Fibroblast of skin of right quadriceps (primary cell): ENCODE results near the gene DDC.
A peak's percentile ranks its signal among the peaks of the same experiment; 100 is the strongest.
"Not testable (repeated sequence)": the region's sequence is repeated elsewhere in the genome, so short reads cannot be mapped to it uniquely, and the experiment has no call there.

ENCODE experiments used
- DNase-seq: peaks from one replicate; pipeline ENCODE4 v3.0.0-alpha.2; 2013

Gene DDC

DNA sequence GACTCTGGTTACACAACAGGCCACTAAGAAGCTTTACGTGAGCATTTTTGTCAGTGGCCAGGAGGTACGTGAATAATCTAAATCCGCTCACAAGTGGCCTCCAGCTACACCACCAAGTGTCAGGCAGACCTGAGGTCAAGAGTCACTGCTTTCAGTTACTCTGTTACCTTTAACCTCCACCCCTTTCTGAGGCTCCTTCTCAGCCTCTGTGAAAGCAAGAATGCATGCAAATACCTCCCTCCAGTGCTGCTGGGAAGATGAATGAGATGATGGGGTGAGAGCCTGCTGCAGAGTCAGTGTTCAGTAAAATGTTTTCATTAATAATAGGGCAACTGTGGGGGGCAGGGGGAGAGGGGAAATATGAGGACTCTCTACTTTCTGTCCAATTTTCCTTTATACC is 11.2 kb downstream of the DDC start:
- no peak for DNase-seq

DNA sequence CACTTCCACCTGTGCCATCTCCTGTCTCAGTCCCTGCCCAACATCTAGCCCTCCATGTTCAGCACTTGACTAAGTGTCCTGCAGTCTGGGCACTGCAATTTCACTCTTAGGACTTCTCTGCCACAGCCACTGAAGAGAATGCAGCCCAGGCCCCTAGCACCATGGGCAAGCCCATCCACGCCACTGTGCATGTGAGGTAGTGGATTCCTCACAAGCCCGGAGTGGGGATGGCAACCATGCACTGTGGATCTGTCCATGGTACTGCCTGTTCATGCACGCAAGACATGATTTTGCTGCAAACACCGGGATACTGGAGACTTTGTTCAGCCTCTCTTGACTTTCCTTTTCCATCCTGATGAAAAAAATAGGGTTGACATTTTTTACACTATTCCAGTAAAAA is 12.3 kb downstream of the DDC start:
- DNase-seq: peak; percentile 18

DNA sequence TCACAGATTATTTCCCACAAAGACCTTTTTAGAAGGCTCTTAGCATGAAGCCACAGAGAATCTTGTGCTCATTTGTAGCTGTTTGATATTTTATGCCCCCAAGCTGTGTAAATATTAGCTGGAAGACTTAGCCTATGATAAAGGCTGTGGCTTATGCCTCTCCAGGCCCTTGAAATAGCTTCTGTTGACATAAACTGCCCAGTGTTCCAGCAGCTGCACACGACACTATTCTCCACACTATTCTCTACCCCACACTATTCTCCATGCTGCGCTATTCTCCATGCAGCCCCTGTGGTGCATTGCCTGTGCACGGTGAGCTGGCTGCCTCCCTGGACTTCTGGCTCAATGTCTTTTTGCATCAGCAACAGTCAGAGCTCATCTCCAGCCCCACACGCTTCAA is 13.1 kb downstream of the DDC start:
- no peak for DNase-seq

DNA sequence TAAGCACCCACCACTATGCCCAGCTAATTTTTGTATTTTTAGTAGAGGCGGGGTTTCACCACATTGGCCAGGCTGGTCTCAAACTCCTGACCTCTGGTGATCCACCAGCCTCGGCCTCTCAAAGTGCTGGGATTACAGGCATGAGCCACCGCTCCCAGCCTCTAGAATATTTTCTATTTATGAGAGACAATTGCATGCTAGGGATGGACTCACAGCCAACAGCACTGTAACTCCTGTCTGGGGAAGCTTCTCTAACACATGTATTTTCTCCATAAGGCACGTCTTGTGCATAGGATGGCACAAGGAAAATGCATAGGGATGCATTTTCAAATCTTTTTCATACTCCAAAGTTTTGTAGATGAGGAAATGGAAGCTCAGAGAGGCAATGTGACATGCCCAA is 19.6 kb downstream of the DDC start:
- not testable (repeated sequence) for DNase-seq

DNA sequence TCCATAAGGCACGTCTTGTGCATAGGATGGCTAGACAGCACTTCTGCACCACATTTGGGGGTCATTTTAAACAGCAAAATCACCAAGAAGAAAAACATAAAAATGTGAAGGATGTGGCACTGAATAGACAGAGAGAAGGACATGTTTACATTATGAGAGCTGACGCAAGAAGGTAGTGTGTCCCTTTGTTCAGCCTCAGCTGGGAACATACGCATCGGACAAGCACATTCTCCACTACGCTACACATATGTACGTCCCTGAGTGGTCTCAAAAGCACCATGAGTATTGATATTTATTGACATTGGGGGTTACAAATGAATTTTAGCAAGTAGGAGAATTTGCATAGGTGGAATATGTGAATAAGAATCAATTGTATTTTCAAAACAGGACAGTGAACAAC is 20.2 kb downstream of the DDC start:
- no peak for DNase-seq

DNA sequence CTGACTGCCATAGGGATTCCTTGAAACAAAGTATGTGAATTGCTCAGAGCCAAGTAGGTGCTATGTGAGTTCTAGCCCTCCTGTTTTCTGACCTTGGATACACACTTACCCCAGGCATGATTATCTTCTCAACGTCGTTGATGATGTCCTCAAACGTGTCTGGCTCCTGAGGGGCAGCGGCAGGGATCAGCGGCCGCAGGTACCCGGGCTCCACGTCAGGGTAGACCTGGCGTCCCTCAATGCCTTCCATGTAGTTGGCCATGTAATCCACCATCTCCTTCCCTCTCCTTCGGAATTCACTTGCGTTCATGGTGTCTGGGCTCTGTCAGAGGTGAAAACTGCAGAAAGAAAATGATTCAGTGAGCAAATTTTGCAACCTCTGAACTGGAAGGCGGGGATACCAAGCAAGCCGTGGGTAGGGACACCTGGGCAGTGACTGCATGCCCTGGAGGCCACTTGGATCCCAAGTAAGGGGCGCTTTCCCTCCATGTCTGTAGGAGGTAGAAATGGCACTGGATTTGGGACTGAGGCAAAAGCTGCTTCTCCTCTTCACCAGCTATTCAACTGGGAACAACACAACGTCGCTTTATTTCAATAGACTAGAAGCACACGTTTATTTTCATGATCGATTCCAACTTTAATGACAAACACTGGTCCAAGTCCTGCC is 21.3 kb downstream of the DDC start:
- no peak for DNase-seq

DNA sequence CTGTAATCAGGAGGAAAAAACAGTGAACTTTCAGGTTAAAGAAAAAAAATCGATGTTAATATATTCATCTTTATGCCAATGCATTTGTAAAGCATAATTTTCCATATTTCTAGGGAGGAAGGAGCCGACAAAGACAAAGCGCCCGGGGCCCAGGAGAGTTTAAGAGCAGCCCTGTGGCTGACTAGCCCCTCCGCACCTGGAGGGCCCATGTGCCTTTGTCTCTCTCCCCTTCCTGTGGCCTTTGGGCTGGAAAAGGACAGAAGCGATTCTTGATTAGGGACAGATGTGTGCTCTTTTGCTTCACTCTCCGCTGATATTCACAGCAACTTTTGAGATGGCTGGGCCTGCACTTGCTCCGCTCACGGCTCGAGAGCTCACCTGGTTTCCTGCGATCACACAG is 23.1 kb downstream of the DDC start:
- DNase-seq: no peak

DNA sequence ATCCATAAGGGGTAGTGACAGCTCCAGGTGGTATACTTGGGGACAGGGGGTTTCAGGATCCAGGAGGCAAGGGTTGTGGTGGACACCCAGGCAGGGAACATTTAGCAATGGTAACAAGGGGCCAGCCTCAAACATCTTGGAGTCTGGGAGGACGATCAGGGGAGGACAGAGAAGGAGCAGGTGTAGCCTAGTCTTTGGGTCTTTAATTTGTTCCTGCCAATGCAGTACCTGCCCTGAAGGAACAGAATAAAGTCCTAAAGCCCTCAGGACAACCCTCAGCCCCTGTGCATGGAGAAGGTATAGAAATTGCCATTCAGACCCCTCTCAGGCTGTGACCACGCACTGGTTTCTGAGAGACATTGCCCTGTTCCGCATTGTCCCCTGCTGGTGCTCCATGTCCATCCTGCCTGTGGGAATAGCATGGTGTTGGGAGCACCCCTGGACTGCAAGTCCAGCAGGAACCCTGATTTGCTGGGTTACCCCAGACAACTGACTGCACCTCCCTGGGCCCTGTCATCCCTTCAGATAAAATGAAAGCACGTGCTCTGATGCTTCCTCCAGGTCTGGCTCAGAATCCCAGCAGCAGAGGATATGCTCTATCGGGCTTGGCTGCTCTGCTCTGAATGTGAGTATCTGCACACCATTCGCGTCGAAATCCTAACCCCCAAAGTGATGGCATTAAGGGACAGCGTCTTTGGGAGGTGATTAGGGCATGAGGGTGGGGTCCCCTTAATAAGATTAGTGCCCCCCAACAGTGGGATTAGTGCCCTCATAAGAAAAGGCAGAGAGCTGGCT is 24.2 kb downstream of the DDC start:
- DNase-seq: no peak

DNA sequence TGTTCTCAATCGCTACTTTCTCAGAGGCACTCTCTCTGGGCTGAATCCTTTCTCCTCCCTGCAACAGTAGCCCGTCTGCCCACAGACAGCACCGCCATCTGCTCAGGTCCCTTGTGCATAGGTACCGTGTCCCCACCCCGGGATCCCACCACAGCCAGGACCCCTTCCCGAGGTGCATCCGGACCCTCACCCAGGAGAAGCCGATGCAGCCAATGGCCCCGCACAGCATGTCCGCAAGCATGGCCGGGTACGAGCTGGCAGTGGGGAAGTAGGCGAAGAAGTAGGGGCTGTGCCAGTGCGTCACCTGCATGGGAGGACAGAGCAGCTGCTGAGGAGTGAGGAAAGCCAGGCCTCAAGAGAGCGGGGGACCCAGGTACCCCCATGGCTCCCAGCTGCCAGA is 25.5 kb downstream of the DDC start:
- no peak for DNase-seq

DNA sequence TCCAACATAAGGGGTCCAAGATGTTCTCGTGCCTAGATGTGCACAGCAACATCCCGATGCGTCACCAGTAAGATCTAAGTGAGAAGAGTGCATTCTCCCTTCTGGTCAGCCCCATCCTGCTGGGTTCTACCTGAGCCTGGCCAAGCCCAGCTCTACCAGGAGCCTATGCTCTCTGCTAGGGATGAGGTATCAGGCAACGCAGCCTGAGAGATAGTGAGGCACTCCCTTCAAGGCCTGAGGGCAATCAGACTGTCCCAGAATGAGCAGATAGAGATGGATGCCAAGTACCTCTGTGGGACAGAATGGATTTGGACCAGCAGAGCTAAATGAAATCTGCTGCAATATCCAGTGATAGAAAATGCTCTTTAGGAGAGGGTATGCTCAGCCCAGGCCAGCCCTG is 26.7 kb downstream of the DDC start:
- DNase-seq: no peak

DNA sequence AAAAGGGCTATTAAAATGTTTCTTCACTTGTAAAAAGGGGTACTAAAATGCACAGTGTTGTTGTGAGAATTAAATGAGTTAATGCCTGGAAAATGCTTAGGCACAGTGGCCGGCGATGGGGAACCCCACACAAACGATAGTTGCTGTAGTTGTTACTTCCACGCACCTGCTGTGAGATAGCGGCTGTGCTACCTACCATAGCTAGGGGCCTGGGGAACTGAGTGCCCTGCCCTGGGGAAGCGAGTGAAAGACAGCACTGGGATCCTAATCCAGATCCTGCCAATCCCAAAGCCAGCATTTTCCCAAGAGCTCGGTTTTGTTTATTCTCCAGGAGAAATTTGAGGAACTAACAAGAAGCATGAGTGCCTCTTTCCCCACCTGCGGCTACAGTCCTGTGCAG is 27.8 kb downstream of the DDC start:
- DNase-seq: no peak

DNA sequence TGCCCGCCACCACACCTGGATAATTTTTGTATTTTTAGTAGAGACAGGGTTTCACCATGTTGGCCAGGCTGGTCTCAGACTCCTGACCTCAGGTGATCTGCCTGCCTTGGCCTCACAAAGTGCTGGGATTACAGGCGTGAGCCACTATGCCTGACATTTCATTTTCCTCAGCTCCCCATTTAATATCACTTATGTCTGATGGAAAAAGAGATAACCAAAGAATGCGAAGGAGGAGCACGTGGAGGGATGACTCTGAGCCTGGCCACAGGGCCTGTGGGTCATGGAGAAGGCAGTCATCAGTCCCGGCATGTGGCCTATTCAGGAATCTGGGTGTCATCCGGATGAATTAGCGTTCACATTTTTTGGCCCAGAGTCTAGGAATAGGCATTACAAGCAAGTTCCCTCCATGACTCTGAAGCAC is 29.9 kb downstream of the DDC start:
- peak; percentile 63 for DNase-seq

DNA sequence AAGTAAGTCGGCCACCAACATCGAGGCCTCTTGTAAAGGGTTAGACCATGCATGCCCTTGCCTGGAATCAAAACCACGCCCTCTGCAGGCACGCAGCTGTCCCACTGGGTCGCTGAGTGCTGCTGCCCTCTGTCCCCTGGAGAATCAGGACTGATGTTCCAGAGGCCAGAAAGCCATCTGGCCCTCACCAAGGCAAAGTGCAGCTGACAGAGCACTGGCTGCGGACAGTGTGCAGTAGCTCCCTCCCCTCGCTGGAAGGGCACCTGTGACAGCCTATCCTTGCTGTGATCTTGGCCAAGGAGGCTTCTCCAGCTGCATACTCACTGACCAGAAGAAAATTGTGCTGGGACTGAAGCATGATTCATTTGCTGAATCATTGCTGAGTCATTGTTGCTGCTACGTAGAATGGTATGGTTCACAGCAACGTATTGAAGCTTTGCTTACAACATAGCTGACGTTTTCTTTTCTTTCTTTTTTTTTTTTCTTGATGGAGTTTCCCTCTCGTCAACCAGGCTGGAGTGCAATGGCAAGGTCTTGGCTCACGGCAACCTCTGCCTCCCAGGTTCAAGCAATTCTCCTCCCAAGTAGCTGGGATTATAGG is 30.4 kb downstream of the DDC start:
- DNase-seq: peak; percentile 95

DNA sequence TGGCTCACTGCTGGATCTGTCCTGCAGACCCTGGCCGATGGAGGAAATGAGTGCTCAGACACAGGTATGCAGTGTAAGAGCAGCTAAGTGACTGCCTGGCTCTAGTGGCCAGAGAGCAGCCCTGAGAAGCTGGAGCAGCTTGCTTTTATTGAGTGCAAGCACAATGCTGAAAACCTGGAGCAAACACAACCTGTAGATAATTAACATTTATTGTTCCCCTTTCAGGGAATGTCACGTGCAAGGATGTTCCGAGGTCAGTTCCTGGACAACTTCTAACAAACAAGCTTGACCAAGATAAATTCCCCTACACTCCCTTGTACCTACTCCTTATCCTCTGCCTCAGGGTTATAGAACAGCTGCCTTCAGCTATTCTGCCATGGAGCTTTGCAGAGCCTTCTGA is 31.3 kb downstream of the DDC start:
- no peak for DNase-seq

DNA sequence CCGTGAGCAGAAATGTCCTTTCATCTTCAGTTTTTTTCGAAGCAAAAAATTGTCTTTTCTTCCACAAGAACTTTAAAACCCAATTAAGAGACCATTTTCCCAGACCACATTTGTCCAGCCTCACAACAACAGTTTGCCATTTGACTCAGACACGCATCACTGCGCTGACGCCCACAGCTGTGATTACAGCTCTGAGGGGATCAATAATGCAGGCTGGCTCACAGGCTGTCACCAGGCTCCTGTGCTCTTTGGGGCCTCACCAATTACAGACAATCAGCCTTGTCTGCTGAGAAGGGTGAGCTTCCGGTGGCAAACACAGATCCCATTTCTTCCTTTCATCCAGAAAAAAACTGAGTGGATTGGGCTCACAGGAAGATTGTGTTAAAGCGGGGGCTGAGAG is 33.3 kb downstream of the DDC start:
- DNase-seq: no peak

DNA sequence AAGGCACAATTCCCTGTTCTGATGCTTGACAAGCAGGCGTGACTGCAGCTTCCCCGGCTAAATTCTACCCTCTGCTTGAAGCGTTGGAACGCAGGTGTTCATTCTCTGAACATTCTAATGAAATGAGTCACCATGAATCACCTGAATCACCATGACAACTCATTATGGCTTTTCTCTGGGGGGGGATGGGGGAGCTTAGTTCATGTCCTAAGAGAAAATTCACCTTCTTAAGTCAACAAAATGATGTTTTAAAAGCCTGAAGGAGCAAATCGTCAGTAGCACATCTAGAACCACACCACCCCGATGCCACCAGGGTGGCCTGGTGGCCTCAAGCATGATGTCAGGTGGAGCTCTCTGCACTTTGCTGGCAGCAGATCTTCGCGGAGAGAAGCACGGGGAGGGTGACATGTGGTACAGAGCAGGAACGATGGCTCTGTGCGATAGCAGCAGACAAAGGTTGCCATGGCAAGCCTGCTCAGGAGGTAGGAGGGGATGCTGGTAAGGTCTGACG is 33.7 kb downstream of the DDC start:
- peak; percentile 11 for DNase-seq

DNA sequence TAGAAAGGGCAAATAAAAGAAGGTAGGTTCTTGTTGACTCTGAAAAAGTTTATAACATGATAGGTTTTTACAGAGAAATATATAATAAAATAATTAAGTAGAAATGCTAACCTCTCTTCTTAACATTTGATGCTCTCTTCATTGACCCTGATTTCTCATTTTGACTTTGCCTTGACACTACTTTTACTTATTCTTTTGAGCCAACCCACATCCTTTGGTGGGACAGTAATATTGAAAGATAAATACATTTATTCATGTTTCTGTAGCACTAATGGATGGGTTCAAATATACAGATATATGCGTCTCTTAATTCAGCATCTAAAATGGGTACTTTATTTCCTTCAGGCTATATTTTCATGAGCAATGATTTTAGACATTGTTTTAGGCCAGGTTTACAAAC is 34.4 kb downstream of the DDC start:
- DNase-seq: no peak

DNA sequence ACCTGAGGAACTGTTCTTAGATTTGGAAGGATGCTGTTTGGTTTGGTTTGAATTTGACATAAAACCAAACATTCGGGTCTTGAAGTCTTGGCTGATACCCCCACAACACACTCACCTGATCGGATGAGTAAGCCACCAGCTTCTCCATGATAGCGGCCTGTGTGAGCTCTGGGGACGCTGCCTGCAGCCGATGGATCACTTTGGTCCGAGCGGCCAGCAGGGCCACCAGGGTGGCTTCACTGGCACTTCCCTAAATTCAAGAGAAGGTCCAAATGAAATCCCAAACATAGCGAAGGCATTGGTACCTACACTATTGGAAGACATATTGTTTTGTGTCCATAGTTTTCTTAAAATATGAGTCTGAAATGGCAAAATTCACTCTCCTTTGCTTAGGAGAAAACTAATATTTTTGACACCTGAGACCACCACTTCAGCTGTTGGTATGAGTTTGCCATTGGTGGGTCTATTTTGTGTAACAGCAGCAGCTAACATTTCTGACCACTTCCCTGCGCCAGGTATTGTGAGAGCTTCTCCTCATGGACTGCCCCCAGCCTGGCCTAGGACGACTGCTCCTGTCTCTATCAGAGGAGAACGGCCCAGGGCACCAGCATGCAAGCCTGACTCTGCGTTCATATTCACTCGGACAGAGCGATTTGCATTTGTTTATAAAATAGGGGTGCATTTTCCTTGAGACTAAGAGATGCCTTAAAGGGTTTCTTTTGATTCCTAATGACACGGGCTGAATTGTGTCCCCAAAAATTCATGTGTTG is 35.9 kb downstream of the DDC start:
- no peak for DNase-seq

DNA sequence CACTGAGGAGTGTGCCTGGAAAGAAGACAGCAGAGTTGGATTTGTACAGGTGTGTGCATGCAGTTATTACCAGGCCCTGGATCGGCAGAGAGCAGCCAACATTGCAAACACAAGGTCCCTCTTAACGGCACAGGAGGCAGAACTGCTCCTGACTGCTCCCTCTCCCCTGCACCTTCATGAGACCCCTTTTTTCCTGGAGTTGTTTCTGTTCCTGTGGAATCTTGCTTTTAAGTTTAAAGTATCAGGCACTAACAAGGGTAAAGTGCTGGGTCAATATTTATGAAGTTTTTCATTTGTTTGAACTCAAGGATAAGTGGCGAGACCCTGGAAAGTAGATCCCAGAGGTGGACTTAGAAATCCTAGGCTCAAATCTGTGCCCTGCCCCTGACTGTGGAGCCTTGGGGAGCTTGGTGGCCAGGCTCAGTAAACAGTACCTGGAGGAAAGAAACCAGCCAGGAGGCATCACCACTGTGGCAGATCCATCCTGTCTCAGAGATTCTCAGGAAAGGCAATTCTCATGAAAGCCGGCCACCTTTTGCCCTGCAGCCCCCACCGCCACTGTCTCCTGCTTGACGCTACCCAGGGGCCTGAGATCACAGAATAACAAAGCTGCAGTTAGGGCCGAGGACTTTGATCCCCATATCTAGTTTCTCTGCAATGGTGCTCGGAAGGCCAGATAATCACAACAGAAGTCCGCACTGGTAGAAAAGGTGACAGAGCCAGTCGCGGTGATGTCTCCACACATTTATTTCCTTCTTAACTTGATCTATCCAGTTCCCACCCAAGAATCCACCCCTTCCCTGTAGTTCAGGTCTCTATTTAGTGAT is 36.7 kb downstream of the DDC start:
- no peak for DNase-seq

DNA sequence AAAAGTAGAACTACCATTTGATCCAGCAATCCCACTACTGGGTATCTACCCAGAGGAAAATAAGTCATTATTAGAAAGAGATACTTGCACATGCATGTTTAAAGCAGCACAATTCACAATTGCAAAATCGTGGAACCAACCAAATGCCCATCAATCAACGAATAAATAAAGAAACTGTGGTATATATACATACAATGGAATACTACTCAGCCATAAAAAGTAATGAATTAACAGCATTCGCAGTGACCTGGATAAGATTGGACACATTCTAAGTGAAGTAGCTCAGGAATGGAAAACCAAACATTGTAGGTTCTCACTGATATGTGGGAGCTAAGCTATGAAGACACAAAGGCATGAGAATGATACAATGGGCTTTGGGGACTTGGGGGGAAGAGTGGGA is 45.9 kb downstream of the DDC start:
- not testable (repeated sequence) for DNase-seq

DNA sequence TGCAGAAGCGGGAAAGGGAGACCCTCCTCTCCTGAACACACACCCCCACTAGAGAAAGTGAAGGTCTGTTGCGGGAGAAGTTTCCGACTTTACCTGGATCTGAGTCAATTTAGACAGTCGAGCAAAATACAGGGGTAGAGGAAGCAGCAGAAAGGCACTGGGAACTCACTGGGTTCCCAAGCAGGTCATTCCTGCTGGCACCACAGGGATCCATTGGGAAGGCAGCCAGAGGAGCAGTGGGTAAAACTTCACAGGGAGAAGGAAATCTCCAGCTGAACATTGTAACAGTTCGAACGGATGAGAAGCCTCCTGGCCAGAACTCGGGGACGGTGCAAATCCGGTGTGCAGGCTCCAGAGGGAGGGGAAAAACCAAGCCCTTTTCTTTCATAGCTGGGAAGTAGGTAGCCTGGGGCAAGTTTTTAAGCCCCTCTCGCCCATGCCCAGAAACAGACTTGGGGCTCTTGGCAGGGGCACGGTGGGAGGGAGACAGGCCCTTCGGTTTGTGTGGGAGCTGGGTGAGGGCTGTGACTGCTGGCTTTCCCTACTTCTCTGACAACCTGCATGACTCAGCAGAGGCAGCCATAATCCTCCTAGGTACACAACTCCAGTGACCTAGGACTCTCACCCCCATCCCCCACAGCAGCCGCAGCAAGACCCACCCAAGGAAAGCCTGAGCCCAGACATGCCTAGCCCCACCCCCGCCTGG is 51.9 kb downstream of the DDC start:
- no peak for DNase-seq

DNA sequence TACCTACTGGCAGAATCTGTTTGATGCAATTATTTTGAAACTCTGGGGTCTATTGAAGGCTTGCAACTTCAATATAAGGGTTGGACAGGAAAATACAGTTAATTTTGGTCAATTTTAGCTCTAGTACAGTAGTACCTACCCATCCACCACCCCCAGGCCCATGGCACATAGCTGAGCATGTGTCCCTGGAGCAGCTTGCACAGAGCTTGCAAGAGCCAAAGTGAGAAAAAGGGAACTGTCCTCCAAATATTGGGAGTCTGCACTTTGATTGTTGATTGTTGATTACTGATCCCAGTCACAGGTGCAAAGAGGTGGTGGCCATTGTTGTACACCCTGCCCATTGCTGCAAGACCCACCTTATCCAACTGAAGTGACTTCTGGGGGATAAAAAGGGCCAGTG is 52.8 kb downstream of the DDC start:
- DNase-seq: no peak
